Lower leg skin (tissue), 4 donors: ENCODE measurements around the gene SEPTIN2. TPM values are rescaled to one million over a fixed set of nuclear protein-coding genes. Genes with fewer than 3 reads are reported as not detected.

ENCODE experiments used
- DNase-seq, 2 donors: peaks; one replicate each; pipeline ENCODE4 v3.0.0-alpha.2; 2019; ENCODE audit warnings: low spot score in 2 of 2
- H3K4me3 ChIP-seq: fragments of 200-600 bp; sonication (generic); 2 replicates; pipeline ENCODE4 v1.5.1; 2017; ENCODE audit warnings: mild to moderate bottlenecking, low read depth; ENCODE audit not compliant: poor library complexity, severe bottlenecking
- POLR2A ChIP-seq, 2 donors: fragments of 450-650 bp; IDR thresholded peaks; one replicate each; pipeline ENCODE4 v1.6.1; 2016 to 2017; ENCODE audit warnings: antibody characterized with exemption in 2 of 2, mild to moderate bottlenecking in 1 of 2, moderate library complexity in 1 of 2
- WGBS, 2 donors: methylation state at CpG; one replicate each; pipeline ENCODE4 v1.1.5; 2018; 5-methylcytosine and 5-hydroxymethylcytosine counted together
- intact Hi-C: fragments of 100-400 bp; cut with DNase I; formaldehyde crosslinking; loops from one replicate; pipeline ENCODE4 v1.15.0; 2023; ENCODE audit warnings: low total_unique reads
- total RNA-seq, 4 donors: library from RNA; depleted of rRNA; stranded (reverse); fragments of >200 nt; gene quantifications; one replicate each; pipeline ENCODE4 v1.1.0, GENCODE V29; 2016
- TF ChIP-seq, protein P1 (sequence below), 3 donors: fragments of 450-650 bp; IDR thresholded peaks; one replicate each; pipeline ENCODE4 v1.5.1; 2016; ENCODE audit warnings: antibody characterized with exemption in 3 of 3, mild to moderate bottlenecking in 3 of 3, moderate library complexity in 2 of 3

The SEPTIN2 gene
- total RNA-seq, 4 donors from 2014 or later: 97.3 to 164 (median 124) TPM

DNA sequence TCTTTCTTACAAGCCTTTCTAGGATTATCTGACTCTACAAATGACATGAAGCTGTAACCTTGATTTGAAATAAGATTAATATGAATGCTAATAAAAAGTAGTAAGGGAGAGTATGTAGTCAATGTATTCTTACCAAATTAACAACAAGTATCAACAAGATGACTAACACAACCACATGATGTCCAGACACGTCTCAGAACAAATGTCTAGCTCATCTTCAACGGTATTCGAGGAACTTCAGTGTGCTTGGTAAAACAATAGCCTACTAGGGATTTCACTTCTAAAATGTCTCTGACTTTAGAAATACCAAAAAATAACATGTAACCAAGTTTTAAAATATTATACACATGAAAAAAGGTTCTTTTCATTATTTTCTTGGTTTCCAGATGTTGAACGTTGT lies 3.6 kb upstream of the SEPTIN2 start:
- H3K4me3 ChIP-seq: no peak overlapping the region
- no peak for DNase-seq
- intact Hi-C loops: no loop called here
- 25 to 26% methylated on average over 4 of the region's 4 CpGs for WGBS, 2 donors
- no peak for TF ChIP-seq POLR2A (IDR thresholded peaks at IDR 0.05)
- TF ChIP-seq, protein P1, sequence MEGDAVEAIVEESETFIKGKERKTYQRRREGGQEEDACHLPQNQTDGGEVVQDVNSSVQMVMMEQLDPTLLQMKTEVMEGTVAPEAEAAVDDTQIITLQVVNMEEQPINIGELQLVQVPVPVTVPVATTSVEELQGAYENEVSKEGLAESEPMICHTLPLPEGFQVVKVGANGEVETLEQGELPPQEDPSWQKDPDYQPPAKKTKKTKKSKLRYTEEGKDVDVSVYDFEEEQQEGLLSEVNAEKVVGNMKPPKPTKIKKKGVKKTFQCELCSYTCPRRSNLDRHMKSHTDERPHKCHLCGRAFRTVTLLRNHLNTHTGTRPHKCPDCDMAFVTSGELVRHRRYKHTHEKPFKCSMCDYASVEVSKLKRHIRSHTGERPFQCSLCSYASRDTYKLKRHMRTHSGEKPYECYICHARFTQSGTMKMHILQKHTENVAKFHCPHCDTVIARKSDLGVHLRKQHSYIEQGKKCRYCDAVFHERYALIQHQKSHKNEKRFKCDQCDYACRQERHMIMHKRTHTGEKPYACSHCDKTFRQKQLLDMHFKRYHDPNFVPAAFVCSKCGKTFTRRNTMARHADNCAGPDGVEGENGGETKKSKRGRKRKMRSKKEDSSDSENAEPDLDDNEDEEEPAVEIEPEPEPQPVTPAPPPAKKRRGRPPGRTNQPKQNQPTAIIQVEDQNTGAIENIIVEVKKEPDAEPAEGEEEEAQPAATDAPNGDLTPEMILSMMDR (IDR thresholded peaks at IDR 0.05): no peak

- no peak overlapping the region for H3K4me3 ChIP-seq
- 86 to 87% methylated on average over 8 of the region's 8 CpGs for WGBS, 2 donors
- DNase-seq: no peak
- TF ChIP-seq, protein P1 (IDR thresholded peaks at IDR 0.05): no peak
- TF ChIP-seq POLR2A (IDR thresholded peaks at IDR 0.05): no peak
- intact Hi-C loops: no loop called here
These were observed 2.1 kb upstream of the SEPTIN2 start for GRCh38 chr2:241313543-241314095.

GRCh38 chr2:241314226-241315092 lies 1.3 kb upstream of the SEPTIN2 start:
- WGBS, 2 donors: 2 to 6% methylated on average over 24 to 36 of the region's 38 CpGs
- intact Hi-C loops: loop anchor here (1.0 kb wide), 1 partner anchor 37 kb away; no protein-coding TSS in a partner anchor
- TF ChIP-seq, protein P1 (IDR thresholded peaks at IDR 0.05): no peak
- no peak for TF ChIP-seq POLR2A (IDR thresholded peaks at IDR 0.05)
- DNase-seq: peak in 1 of 2 donors; percentile 37
- peak overlapping the region; percentile 87 for H3K4me3 ChIP-seq

GRCh38 chr2:241315093-241315878 lies 439 bp upstream of the SEPTIN2 start, which contains the start of gene HDLBP:
HDLBP (minus strand) TSS chr2:241315672; CDS start chr2:241266869, 48,803 bp downstream.
- intact Hi-C loops: loop anchor here (1.0 kb wide), 1 partner anchor 38 kb away; no protein-coding TSS in a partner anchor
- TF ChIP-seq, protein P1 (IDR thresholded peaks at IDR 0.05): no peak
- WGBS, 2 donors: 0 to 1% methylated on average over 41 to 46 of the region's 73 CpGs

DNA sequence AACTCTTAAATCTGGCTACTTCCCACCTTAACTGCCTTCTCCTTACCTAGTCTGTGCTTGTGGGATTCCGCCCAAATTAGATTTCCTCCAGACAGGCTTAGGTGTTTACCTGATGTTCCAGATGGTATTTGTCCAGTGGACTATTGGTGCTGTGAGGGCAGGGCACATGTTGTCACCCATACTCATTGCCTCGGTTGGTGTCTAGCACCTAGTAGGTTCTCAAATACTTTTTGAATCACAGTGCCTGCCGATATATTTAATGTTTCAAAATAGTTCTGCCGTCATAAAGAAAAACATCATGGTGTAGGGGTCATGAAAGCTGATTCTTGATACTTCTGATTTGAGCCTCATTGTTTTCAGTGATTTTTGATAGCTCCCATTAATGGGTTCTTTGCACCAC lies 1.1 kb downstream of the SEPTIN2 start:
- TF ChIP-seq POLR2A (IDR thresholded peaks at IDR 0.05): no peak
- TF ChIP-seq, protein P1 (IDR thresholded peaks at IDR 0.05): no peak
- no peak for DNase-seq
- H3K4me3 ChIP-seq: peak overlapping the region; percentile 74
- 7 to 15% methylated on average over 4 of the region's 4 CpGs for WGBS, 2 donors
- intact Hi-C loops: no loop called here

More at GRCh38 chr2:241315093-241315878, 439 bp upstream of the SEPTIN2 start, which contains the start of gene HDLBP:
- DNase-seq: peak; percentile 98 to 100
- H3K4me3 ChIP-seq: peak within 1 kb of the TSS; percentile 87
